ENCODE measurements around the gene ADAMTS5.
A peak's percentile ranks its signal among the peaks of the same experiment; 100 is the strongest.

Gene ADAMTS5

DNA sequence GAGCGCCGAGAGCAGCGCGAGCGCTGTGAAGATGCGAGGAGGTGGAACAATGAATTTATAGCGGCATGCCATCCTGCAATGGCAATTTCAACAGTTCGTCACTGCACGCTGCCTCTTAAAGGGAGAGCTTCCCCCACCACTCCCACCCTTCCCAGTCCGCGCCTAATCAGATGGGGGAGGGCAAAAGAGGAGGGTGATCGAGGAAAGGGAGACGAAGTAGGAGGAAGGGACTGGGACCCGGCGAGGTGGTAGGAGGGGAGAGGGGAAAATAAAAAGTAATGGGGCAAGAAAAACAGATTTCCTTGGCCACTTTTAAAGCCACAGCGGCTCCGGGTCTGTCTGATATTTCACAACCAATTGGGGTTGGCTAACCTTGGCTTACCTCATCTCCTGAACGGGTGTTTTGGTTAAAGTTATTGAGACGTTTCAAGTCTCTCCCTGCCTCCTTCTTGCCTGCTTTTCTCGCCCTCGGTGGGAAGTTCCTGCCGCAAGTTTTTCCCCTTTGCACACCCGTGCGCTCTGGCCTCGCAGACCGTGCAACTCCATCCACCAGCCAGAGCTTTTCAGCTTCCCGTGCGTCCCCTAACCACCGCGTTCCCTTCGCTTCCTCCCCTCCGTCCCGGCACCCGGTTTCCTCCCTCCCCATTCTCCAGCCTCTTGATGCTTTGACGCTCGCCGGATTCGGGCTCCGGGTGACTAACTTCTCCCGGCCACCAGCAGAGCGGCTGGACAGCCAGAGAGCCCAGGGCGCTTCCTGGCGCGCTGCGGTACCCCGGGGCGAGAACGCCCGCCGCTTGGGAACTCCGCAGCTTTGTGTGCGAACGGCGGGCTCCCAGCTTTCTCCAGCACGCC lies at the start of gene ADAMTS5:
ADAMTS5 (minus strand) TSS at position 27 of the 852 bp plus-strand sequence. CDS start 697 bp downstream, outside the sequence.
- peak; percentile 26 for DNase-seq

GRCh38 chr21:27001526-27001925 lies 34.6 kb upstream of the ADAMTS5 start:
- DNase-seq = no peak

DNA sequence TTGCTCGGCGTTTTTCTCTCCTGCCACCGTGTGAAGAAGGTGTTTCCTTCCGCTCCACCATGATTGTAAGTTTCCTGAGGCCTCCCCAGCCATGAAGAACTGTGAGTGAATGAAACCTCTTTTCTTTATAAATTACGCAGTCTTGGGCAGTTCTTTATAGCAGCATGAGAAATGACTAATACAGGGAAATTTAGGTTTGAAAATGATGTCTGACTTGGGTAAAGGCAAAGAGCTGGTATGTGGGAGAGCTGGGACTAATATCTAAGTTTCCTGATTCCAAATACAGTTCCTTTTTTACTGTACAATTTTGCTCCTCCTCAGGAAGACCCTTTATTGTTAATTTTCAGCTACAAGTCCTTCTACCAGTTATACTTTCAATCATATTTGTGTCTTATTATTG lies 16.7 kb upstream of the ADAMTS5 start:
- no peak for DNase-seq

DNA sequence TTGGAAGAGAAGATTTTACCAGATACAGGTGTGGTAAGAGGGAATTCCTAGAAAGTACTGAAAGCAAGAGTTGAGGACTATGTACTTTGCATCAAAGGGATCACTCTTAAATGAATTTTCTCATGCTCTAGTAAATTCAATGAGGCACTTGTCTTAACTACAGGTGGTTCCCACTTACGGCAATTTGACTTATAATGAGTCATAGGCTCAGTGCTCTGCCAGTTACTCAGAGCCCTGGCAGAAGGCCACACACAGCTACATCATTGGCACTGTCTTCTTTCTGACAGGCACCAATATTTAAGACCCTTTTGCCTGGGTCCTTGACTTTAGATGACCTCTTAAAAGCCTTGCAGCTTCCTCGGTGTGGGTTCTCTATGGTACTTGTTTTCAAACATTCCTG lies 15.9 kb upstream of the ADAMTS5 start:
- DNase-seq = no peak

DNA sequence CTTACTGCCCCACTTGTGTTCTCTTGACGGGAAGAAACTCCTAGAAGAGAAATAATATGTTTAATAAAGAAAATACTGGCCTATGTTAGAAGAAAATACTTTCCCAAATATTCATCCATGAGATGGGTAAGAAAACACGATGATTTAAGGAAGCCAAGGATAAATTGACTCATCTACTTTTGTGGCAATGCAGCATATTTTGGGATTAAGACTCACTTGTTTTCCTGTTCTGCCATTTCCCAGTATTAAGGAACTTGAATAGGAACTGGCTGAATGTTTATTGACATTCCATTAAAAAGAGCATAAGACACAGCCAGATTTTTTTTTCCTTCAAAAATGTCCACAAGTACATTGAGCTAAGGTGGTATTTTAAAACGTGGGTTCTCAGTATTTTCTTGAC lies 10.9 kb upstream of the ADAMTS5 start:
- DNase-seq = no peak

GRCh38 chr21:26973226-26973625 lies 6.3 kb upstream of the ADAMTS5 start:
- DNase-seq = no peak

DNA sequence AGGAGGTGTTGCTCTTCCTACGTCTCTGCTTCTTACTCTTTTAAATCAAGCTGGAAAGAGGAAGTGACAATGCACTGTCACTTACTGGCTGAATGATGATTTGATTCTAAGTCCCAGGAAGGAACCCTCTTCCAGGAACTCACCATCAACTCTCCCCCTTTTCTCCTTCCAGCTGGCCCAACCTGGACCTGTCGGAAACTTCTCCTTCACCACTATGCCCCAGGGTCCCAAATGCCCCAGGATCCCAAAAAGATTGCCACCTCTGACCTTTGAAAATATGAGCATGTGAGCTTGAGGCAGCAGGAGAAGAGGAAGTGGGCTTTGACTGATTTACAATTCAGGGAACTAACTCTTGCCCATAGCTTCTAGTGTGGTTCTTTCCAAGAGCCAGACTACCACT lies 5.3 kb upstream of the ADAMTS5 start:
- peak; percentile 91 for DNase-seq

- no peak for DNase-seq
These were observed 3.3 kb upstream of the ADAMTS5 start for GRCh38 chr21:26969971-26970725.

GRCh38 chr21:26966649-26967061 lies 233 bp downstream of the ADAMTS5 start:
- no peak for DNase-seq

GRCh38 chr21:26965907-26966581 lies 844 bp downstream of the ADAMTS5 start:
- no peak for DNase-seq

DNA sequence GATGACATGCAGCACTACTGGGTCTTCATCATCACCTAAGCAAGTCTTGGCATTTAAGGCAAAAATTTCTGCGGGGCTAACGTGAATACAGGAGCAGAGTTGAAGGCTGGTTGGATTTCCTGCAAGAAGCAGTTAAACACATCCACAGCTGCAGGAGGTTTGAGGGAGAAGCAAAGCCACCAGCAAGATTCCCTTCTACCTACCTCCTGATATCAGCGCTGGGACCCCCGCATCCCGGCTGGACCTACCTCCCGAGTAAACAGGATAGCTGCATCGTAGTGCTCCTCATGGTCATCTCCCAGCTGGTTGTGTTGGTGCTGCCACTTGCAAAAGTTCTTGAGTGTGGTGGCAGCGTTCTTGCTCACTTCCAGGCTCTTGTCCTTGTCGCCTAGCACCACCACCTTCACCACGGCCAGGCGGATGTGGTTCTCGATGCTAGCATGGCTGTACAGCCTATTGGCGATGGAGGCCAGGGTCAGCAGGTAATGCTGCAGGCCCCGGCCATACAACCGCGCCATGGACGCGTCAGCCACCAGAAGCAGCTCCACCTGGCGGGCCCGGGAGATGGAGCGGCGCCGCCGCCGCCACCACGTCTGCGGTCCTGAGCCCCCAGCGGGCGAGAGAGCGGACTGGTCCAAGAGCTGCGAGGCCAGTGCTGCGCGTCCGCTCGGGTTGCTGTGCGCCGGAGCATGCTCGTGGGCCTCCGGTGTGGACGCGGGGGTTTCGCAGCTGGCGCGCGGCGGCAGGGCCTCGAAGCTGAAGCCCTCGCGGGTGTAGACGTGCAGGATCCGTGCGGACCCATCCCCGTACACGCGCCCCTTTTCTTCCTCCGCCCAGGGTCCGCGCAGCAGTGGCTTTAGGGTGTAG lies 1.6 kb downstream of the ADAMTS5 start:
- no peak for DNase-seq

DNA sequence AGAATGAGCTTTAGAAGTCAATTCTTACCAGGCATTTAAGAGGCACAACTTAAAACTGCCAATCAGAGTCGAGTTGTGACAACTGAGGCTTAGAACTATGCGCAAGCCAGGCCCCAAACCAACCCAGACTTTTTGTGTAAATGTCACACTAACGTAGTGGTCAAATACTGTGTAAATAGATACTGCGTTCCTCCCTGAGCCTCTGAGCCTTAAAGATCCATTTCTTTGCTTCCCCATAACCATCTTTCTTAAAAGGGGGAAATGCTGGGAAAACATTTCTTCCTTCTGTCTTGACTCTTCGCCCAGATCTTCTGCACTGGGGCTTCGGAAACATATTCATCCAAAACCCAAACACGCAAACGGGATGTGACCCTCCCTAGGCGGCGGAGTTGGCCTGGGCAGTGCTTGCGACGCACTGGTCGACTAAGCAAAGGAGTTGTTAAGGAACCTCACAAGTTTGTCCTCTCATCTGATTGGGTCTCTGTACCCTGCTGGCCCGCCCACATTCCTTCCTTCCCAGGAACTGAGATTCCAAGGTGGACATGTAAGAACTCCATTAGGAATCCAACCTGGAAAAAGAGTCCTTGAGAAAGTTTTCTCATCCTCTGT lies 2.6 kb downstream of the ADAMTS5 start:
- no peak for DNase-seq

DNA sequence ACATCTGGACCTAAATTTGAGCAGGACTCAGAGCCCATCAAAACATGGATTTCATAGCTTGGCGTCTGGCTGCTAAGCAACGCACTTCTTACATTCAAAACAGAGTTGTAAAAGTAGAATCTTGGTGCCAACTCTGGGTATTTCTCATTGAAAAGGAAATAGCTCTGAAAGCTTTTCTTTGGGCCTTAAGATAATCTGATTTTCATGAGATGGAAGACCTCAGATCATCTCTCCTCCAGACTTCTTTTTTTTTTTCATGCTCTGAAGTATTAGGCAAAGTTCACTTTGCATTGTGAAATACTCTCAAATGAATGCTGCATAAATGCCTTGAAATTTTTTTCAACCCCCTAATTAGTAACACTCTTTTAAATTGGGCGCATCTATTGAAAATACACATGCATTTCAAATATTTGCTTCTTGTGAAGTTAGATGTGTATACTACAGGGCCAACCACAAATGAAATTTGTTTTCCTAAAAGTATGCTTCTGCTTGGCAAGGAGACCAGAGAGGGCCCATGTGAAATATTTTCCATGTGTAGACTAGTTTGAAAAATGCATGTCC lies 4.2 kb downstream of the ADAMTS5 start:
- no peak for DNase-seq

- peak; percentile 65 for DNase-seq
These were observed 5.2 kb downstream of the ADAMTS5 start for GRCh38 chr21:26961698-26962097.

DNA sequence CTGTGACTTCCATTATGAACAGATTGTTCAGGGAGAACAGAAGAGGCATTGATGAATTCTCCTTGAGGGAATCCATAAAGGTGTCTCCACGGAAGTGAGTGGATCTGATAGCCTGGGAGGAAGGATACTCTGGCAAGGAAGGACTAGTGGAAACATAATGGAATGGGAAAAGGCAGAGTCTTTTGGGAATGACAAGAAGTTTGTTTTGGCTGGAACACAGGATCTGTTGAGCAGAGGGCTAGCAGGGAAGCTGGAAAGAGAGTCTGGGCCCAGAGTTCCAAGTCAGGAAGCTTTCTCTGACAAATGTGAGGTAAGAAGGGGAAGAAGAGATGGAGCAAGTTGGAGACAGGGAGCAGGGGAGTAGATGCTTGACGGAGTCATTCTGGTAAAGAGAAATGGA lies 8.1 kb downstream of the ADAMTS5 start:
- DNase-seq = no peak

- DNase-seq = no peak
These were observed 10.1 kb downstream of the ADAMTS5 start for GRCh38 chr21:26956813-26957212.

DNA sequence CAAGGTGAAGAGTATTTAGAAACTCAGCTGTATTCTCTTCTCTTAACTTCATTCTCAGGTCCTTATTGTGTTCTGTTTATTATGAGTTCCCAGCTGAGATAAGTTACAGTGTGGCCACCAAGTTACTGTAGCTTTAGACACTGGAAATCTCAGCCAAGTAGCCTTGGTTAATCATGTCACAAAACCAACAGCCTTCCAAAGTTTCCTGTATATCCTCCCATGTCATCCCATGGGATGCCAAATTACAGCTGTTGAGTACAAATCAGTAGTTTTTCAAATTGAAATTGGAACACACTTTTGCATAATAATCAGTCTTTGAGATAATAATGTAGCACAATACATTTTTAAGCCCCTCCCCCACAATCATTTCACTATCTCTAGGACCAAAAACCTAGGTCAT lies 10.7 kb downstream of the ADAMTS5 start:
- no peak for DNase-seq

DNA sequence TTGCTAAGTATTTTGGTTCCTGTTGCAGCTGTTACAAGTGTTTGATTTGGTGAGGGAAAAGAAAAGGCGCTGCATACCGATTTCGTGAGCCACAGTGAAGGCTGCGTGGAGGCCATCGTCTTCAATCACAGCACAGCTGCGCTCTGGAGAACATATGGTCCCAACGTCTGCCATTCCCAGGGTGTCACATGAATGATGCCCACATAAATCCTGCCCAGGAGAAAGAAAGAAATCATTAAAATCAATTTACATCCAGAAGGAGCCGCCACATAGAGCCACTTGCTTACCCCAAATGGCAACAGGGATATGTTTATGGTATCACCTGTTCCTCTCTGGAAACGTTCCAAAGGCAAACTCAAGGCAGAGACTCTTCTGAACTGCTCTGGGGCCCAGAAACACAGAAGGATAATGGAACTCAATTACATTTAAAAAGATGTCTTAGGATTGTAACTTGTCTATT lies 12.2 kb downstream of the ADAMTS5 start:
- DNase-seq = no peak

DNA sequence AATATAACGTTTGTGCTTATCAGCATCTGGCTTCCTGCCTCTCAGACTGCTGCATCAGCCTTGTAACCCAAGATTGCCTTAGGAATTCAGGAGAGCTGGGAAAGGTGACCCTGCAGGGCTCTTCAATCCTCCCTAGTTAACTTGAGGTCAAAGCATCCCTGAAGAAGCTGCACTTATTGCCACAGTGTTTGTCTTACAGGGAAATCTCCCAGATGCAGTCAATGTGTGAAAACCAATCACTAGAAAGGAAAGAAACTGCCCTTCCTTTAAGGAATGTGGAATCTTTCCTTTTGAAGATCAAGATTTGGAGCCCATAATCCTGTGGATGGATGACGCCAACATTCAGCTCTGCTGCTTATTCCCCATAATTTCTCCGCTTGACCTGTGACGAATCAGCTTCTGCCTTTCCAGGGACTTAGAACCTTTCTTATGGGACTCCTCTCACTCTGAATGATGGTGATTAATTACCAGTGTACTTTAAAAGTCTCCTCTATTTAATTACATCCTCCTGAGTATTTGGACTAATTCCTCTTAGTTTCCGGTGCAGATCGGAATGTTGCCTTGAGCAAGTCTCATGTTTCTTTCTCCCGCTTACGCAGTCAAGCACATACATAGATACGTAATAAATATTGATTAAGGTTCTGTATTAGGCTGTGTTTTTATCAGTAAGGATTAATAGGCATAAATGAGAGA lies 14.4 kb downstream of the ADAMTS5 start:
- no peak for DNase-seq

DNA sequence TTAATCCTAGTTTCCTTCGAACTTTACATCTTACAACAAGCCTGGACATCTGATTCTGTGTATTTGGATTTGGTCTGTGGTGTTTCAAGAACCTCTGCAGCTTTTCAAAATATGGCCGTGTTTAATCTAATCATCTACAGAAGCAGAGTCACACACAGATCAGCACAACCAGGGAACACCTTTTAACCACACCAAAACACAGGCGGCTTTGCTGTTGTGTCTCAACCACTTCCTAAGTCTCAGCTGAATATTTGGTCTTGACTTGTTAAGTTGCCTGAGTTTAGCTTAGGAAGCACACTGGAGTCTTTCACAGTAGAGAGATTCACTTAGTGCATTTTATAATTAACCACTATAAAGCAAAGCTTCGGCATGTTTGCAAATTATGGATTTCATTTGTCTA lies 17.1 kb downstream of the ADAMTS5 start:
- no peak for DNase-seq

DNA sequence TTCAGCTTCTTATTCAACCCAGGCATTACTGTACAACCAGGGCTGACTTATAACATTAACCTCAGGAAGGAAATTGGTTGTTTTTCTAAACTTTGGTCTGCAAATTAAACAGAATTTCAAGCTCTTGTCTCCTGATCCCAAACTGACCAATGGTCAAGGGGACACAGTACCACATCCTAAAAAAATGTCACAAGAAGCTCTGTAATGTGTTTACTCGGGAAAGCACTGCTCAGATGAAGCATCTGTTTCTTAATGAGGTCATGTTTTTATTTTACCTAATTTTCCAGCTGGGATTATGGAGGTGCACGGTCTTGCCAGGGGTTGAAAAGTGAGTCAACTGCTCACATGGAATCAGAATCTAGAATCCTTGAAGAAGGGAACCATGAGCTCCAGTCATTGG lies 18.7 kb downstream of the ADAMTS5 start:
- DNase-seq = no peak

Measured in OCI-M1 (cell line).